ENCODE results near the gene SBK2.
"Not testable (repeated sequence)": the region's sequence is repeated elsewhere in the genome, so short reads cannot be mapped to it uniquely, and the experiment has no call there.

- not testable (repeated sequence) for TF ChIP-seq CTCF, POLR2A (IDR thresholded peaks at IDR 0.05)
Observed at GRCh38 chr19:55573929-55574328, 37.0 kb upstream of the SBK2 start.

Measured in Peyer's patch (tissue), 4 donors.